Transverse colon (tissue), 4 donors: ENCODE measurements around the gene GCM1. TPM values are rescaled to one million over a fixed set of nuclear protein-coding genes. Genes with fewer than 3 reads are reported as not detected.
A peak's percentile ranks its signal among the peaks of the same experiment; 100 is the strongest.

Source experiments
- DNase-seq: peaks from one replicate; pipeline ENCODE4 v3.0.0-alpha.2; 2019
- H3K27ac ChIP-seq, 4 donors: fragments of 200-600 bp; sonication (generic); 2 replicates each; pipeline ENCODE4 v1.5.1; 2016 to 2018; ENCODE audit warnings: inconsistent platforms in 4 of 4
- H3K27me3 ChIP-seq: fragments of 200-600 bp; sonication (generic); 2 replicates; pipeline ENCODE4 v1.5.1; 2017; ENCODE audit warnings: inconsistent platforms
- H3K36me3 ChIP-seq, 4 donors: fragments of 200-600 bp; sonication (generic); 2 replicates each; pipeline ENCODE4 v1.5.1; 2017 to 2019; ENCODE audit warnings: inconsistent platforms in 4 of 4
- H3K4me1 ChIP-seq, 4 donors: fragments of 200-600 bp; sonication (generic); 2 replicates each; pipeline ENCODE4 v1.5.1; 2017 to 2020; ENCODE audit warnings: inconsistent platforms in 4 of 4
- H3K4me3 ChIP-seq, 4 donors: fragments of 200-600 bp; sonication (generic); 1 replicate in 1 of 4; 2 replicates in 3 of 4; pipeline versions ENCODE4 v1.5.1 to v1.6.1; 2017 to 2019; ENCODE audit warnings: inconsistent platforms in 4 of 4
- H3K9me3 ChIP-seq, 2 donors: fragments of 200-600 bp; sonication (generic); 2 replicates each; pipeline ENCODE4 v1.5.1; 2017 to 2019; ENCODE audit warnings: inconsistent platforms in 2 of 2
- CTCF ChIP-seq, 5 experiments: fragments of 200-600 bp in 3 of 5; fragments of 450-650 bp in 2 of 5; sonication (generic) in 3 of 5; IDR thresholded peaks; 1 replicate in 2 of 5; 2 replicates in 3 of 5; pipeline ENCODE4 v1.5.1; 2016 to 2017; ENCODE audit warnings: antibody characterized with exemption in 5 of 5, inconsistent platforms in 3 of 5, mild to moderate bottlenecking in 2 of 5, moderate library complexity in 1 of 5
- EP300 ChIP-seq: sonication (generic); formaldehyde crosslinking; IDR thresholded peaks from one replicate; pipeline ENCODE4 v1.6.1; 2017; ENCODE audit warnings: antibody characterized with exemption, low read depth
- POLR2A ChIP-seq: fragments of 450-650 bp; IDR thresholded peaks from one replicate; pipeline ENCODE4 v1.6.1; 2016; ENCODE audit warnings: antibody characterized with exemption, mild to moderate bottlenecking, moderate library complexity
- POLR2AphosphoS5 ChIP-seq, 3 donors: sonication (generic); formaldehyde crosslinking; IDR thresholded peaks; one replicate each; pipeline ENCODE4 v1.6.1; 2016; ENCODE audit warnings: antibody characterized with exemption in 3 of 3
- WGBS, 2 donors: methylation state at CpG; one replicate each; pipeline ENCODE4 v1.1.5; 2018; ENCODE audit warnings: low coverage in 1 of 2; 5-methylcytosine and 5-hydroxymethylcytosine counted together
- in situ Hi-C, 4 donors: fragments of 200-750 bp; cut with MboI; loops; one replicate each; pipeline versions ENCODE4 v1.15.0 to v1.15.1; 2017; ENCODE audit warnings: low sequenced_read_pairs in 3 of 4, low pct_ligation_motif_present in 1 of 4, low pct_unique_long_range_greater_than_20kb in 1 of 4
- intact Hi-C: fragments of 100-400 bp; cut with DNase I; formaldehyde crosslinking; loops from one replicate; pipeline ENCODE4 v1.15.1; 2023; ENCODE audit warnings: low total_unique reads
- total RNA-seq, 4 donors: library from RNA; depleted of rRNA; stranded (reverse); fragments of >200 nt; gene quantifications; one replicate each; pipeline ENCODE4 v1.1.0, GENCODE V29; 2016

Gene GCM1
- total RNA-seq, 4 donors from 2014 or later: 0.32 TPM; not detected in 3

- no peak for DNase-seq
- in situ Hi-C loops (no loop called here), intact Hi-C loops (no loop called here)
- TF ChIP-seq EP300 (no peak), CTCF (IDR thresholded peaks at IDR 0.05) (no peak), POLR2A (no peak), POLR2AphosphoS5 (IDR thresholded peaks at IDR 0.05) (no peak)
- no peak overlapping the region for H3K27ac ChIP-seq
- H3K4me1 ChIP-seq: no peaks in the 10 kb centered on the region
- H3K36me3 ChIP-seq: peaks cover 0 to 7% (median 3%) of the 10 kb centered on the region in 4 donors
- H3K27me3 ChIP-seq: no peaks in the 10 kb centered on the region
- H3K4me3 ChIP-seq: no peak overlapping the region
- no peaks in the 10 kb centered on the region for H3K9me3 ChIP-seq
Measured at GRCh38 chr6:53104916-53105315, 43.7 kb downstream of the GCM1 start.

GRCh38 chr6:53103993-53104675 is 44.5 kb downstream of the GCM1 start:
- intact Hi-C loops: no loop called here
- 92% methylated on average over 2 to 3 of the region's 3 CpGs for WGBS, 2 donors
- H3K9me3 ChIP-seq: no peaks in the 10 kb centered on the region
- no peak overlapping the region for H3K4me3 ChIP-seq
- in situ Hi-C loops: no loop called here
- DNase-seq: no peak
- H3K27ac ChIP-seq: no peak overlapping the region
- H3K4me1 ChIP-seq: no peaks in the 10 kb centered on the region
- TF ChIP-seq CTCF (IDR thresholded peaks at IDR 0.05) (peak in 1 of 5 experiments; percentile 23), EP300 (no peak)
- peaks cover 0 to 14% (median 6%) of the 10 kb centered on the region in 4 donors for H3K36me3 ChIP-seq
- no peaks in the 10 kb centered on the region for H3K27me3 ChIP-seq

GRCh38 chr6:53101006-53101405 is 47.6 kb downstream of the GCM1 start:
- TF ChIP-seq POLR2A: no peak
- no peak for TF ChIP-seq EP300
- no peak for TF ChIP-seq CTCF (IDR thresholded peaks at IDR 0.05)
- no peak for TF ChIP-seq POLR2AphosphoS5 (IDR thresholded peaks at IDR 0.05)
- WGBS, 2 donors: 98% methylated on average over 2 of the region's 2 CpGs; no CpG with 5 or more reads in 1 of the 2 donors

GRCh38 chr6:53100561-53100960 is 48.1 kb downstream of the GCM1 start:
- Histone ChIP-seq H3K4me1 (no peaks in the 10 kb centered on the region), H3K9me3 (no peaks in the 10 kb centered on the region), H3K27me3 (no peaks in the 10 kb centered on the region), H3K27ac (no peak overlapping the region), H3K4me3 (no peak overlapping the region), H3K36me3 (peaks cover 0 to 50% (median 23%) of the 10 kb centered on the region in 4 donors)
- 13 to 21% methylated on average over 2 of the region's 2 CpGs for WGBS, 2 donors
- intact Hi-C loops (no loop called here), in situ Hi-C loops (no loop called here)
- DNase-seq: no peak
- TF ChIP-seq POLR2A: no peak
- TF ChIP-seq EP300: no peak
- TF ChIP-seq CTCF (IDR thresholded peaks at IDR 0.05): no peak
- no peak for TF ChIP-seq POLR2AphosphoS5 (IDR thresholded peaks at IDR 0.05)

More at GRCh38 chr6:53101006-53101405, 47.6 kb downstream of the GCM1 start:
- H3K36me3 ChIP-seq: peaks cover 0 to 45% (median 21%) of the 10 kb centered on the region in 4 donors
- no peak overlapping the region for H3K27ac ChIP-seq
- no peak for DNase-seq
- H3K27me3 ChIP-seq: no peaks in the 10 kb centered on the region
- H3K9me3 ChIP-seq: no peaks in the 10 kb centered on the region
- H3K4me1 ChIP-seq: no peaks in the 10 kb centered on the region
- intact Hi-C loops: no loop called here
- in situ Hi-C loops: no loop called here
- no peak overlapping the region for H3K4me3 ChIP-seq
